ENCODE data around the gene PTPRH. TPM values are rescaled to one million over a fixed set of nuclear protein-coding genes. Genes with fewer than 3 reads are reported as not detected.

PTPRH gene
- total RNA-seq, 6 experiments from 2014 or later: 4.2 to 25.9 (median 12.9) TPM

DNA sequence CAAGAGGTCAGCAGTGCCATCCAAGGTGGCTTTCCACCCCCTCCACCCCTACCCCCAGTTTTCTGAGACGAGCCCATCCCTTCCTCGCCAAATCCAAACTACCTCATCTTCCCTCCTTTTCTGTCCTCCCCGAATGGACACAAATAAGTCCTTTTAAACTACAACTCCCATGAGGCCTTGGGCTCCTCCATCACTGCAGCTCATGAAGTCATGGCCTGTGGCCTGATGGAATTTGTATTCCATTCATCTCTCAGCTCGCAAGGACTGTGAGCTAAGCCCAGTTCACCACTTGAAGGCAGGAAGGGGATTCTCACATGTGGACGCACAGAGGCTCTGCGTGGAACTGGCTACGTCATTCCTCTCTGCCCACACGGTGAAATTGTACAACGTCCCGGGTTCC is 12.5 kb downstream of the PTPRH start:
- ATAC-seq: no peak

DNA sequence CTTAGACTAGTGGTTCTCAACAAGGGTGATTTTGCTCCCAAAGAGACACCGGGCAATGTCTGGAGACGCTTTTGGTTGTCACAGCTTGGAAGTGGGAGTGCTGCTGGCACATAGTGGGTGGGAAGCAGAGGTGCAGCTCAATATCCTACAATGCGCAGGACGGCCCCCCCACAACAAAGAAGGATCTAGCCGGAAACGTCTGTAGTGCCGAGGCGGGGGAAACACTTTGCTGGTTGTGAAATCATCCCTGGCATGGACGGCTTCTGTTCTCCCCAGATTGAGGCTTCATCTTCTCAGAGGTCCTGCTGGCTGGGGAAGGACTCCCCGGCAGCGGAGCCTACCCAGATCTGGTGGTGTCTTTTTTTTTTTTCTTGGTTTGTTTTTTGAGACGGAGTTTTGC is 15.8 kb downstream of the PTPRH start:
- TF ChIP-seq POLR2A (IDR thresholded peaks at IDR 0.05): no peak
- TF ChIP-seq, protein P1, sequence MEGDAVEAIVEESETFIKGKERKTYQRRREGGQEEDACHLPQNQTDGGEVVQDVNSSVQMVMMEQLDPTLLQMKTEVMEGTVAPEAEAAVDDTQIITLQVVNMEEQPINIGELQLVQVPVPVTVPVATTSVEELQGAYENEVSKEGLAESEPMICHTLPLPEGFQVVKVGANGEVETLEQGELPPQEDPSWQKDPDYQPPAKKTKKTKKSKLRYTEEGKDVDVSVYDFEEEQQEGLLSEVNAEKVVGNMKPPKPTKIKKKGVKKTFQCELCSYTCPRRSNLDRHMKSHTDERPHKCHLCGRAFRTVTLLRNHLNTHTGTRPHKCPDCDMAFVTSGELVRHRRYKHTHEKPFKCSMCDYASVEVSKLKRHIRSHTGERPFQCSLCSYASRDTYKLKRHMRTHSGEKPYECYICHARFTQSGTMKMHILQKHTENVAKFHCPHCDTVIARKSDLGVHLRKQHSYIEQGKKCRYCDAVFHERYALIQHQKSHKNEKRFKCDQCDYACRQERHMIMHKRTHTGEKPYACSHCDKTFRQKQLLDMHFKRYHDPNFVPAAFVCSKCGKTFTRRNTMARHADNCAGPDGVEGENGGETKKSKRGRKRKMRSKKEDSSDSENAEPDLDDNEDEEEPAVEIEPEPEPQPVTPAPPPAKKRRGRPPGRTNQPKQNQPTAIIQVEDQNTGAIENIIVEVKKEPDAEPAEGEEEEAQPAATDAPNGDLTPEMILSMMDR (IDR thresholded peaks at IDR 0.05): no peak
- no peaks in the 10 kb centered on the region for H3K9me3 ChIP-seq
- H3K4me3 ChIP-seq: no peak overlapping the region
- DNase-seq (no peak), ATAC-seq (no peak)
- H3K36me3 ChIP-seq: peaks cover 0 to 4% (median 0%) of the 10 kb centered on the region in 4 donors
- 63% methylated on average over 7 of the region's 12 CpGs for WGBS (ENCODE audit: insufficient coverage, low coverage, low lambda C conversion rate, missing lambda C conversion rate)
- intact Hi-C loops (cut with DNase I): loop anchor here in 1 of 2 donors (10.0 kb wide), 1 partner anchor 61 kb away; the partner anchor contains the start of gene PPP6R1
- no peak overlapping the region for H3K27ac ChIP-seq
- no peaks in the 10 kb centered on the region for H3K27me3 ChIP-seq
- H3K4me1 ChIP-seq: no peaks in the 10 kb centered on the region

More for the DNA sequence above, 12.5 kb downstream of the PTPRH start:
- H3K27ac ChIP-seq: no peak overlapping the region
- peaks cover 0 to 8% (median 3%) of the 10 kb centered on the region in 4 donors for H3K36me3 ChIP-seq
- intact Hi-C loops (cut with DNase I): loop anchor here in 1 of 2 donors (10.0 kb wide), 1 partner anchor 58 kb away; the partner anchor contains the start of gene PPP6R1
- H3K4me3 ChIP-seq: no peak overlapping the region
- TF ChIP-seq, protein P1 (IDR thresholded peaks at IDR 0.05): no peak
- TF ChIP-seq POLR2A (IDR thresholded peaks at IDR 0.05): no peak
- no peak for DNase-seq
- H3K27me3 ChIP-seq: no peaks in the 10 kb centered on the region
- no peaks in the 10 kb centered on the region for H3K9me3 ChIP-seq
- 90% methylated on average over 7 of the region's 10 CpGs for WGBS (ENCODE audit: insufficient coverage, low coverage, low lambda C conversion rate, missing lambda C conversion rate)
- no peaks in the 10 kb centered on the region for H3K4me1 ChIP-seq

DNA sequence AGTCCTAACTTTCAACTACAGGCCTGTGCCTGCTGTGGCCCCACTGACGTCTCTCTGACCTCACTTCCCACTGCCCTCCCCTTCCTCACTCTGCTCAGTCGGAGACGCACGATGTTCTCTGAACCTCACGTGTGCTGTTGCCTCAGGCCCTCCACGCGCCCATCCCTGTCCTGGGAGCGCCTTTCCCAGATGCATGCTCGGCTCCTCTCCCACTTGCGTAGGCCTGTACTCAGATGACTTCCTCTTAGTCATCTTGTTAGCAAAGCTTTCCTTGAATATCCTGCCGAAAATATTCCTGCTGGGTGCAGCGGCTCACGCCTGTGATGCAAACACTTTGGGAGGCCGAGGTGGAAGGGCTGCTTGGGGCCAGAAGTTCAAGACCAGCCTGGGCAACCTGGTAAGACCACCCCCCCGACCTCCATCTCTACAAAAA is 19.9 kb downstream of the PTPRH start:
- WGBS (ENCODE audit: insufficient coverage, low coverage, low lambda C conversion rate, missing lambda C conversion rate): 87% methylated on average over 14 of the region's 15 CpGs
- intact Hi-C loops (cut with DNase I): no loop called here
- ATAC-seq (peak; percentile 31 to 70 (median 58)), DNase-seq (peak in 1 of 3 donors; percentile 50)
- no peaks in the 10 kb centered on the region for H3K4me1 ChIP-seq
- H3K36me3 ChIP-seq: no peaks in the 10 kb centered on the region
- H3K4me3 ChIP-seq: no peak overlapping the region
- H3K9me3 ChIP-seq: no peaks in the 10 kb centered on the region
- no peak for TF ChIP-seq POLR2A (IDR thresholded peaks at IDR 0.05)
- TF ChIP-seq, protein P1 (IDR thresholded peaks at IDR 0.05): no peak
- H3K27ac ChIP-seq: peak overlapping the region in 1 of 3 donors; percentile 13
- no peaks in the 10 kb centered on the region for H3K27me3 ChIP-seq

DNA sequence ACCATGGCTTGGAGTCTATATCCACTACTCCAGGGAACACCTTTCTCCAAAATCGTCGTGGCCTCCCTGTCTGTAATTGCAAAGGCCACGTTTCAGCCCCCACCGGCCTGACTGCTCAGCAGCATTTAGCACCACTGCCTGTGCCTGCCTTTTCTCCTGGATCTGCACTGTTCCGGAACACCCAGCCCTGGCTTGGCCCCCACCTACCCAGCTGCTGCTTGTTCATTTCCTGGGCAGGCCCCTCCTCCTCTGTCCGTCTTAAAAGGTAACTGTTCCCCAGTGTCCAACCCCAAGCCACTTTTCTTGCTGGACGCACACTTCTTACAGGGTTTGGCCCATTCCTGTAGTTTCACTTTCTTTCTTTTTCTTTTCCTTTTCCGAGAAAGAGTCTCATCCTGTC is 20.7 kb downstream of the PTPRH start:
- intact Hi-C loops (cut with DNase I): no loop called here

More for the DNA sequence above, 20.7 kb downstream of the PTPRH start:
- Histone ChIP-seq H3K9me3 (no peaks in the 10 kb centered on the region), H3K4me3 (no peak overlapping the region), H3K27ac (no peak overlapping the region), H3K27me3 (no peaks in the 10 kb centered on the region), H3K36me3 (no peaks in the 10 kb centered on the region), H3K4me1 (no peaks in the 10 kb centered on the region)
- 47% methylated on average over 6 of the region's 8 CpGs for WGBS (ENCODE audit: insufficient coverage, low coverage, low lambda C conversion rate, missing lambda C conversion rate)
- peak in 3 of 4 donors; percentile 26 to 44 (median 40) for ATAC-seq
- DNase-seq: no peak
- TF ChIP-seq POLR2A (IDR thresholded peaks at IDR 0.05): no peak
- TF ChIP-seq, protein P1 (IDR thresholded peaks at IDR 0.05): no peak

Data from right lobe of liver (tissue), 6 donors.